CD4-positive, alpha-beta T cell (primary cell): ENCODE data around the gene STAT2. TPM values are rescaled to one million over a fixed set of nuclear protein-coding genes. Genes with fewer than 3 reads are reported as not detected.
A peak's percentile ranks its signal among the peaks of the same experiment; 100 is the strongest.

Experiments used
- ATAC-seq: fragments of 200-7000 bp; cut with Tn5 transposase; one replicate; pipeline ENCODE4 v1.10.0; 2022; ENCODE audit warnings: mild to moderate bottlenecking; ENCODE audit not compliant: poor library complexity
- CTCF ChIA-PET: fragments of 350-600 bp; sonication (Branson Sonifier 250); formaldehyde crosslinking; loops from one replicate; lab custom pipeline; 2021; ENCODE audit warnings: antibody characterized with exemption, inconsistent platforms; lab: Charles Lee
- POLR2A ChIA-PET: fragments of 350-600 bp; sonication (Branson Sonifier 250); formaldehyde crosslinking; loops from one replicate; lab custom pipeline; 2021; ENCODE audit warnings: antibody characterized with exemption, inconsistent platforms; lab: Charles Lee
- DNase-seq, 14 experiments: peaks; one replicate each; pipeline ENCODE4 v3.0.0-alpha.2; 2013 to 2020; ENCODE audit warnings: mixed read lengths in 2 of 14
- H3K27ac ChIP-seq, 2 donors: one replicate each; pipeline versions ENCODE4 v1.5.1 to v1.7.0; 2013; ENCODE audit warnings: low read length in 2 of 2, low read depth in 1 of 2, mild to moderate bottlenecking in 1 of 2
- H3K27me3 ChIP-seq, 2 experiments: 1 replicate in 1 of 2; 2 replicates in 1 of 2; pipeline versions ENCODE4 v1.6.1 to v1.7.0; 2013; ENCODE audit warnings: low read length in 2 of 2, control low read depth in 1 of 2, mild to moderate bottlenecking in 1 of 2, moderate library complexity in 1 of 2; ENCODE audit not compliant: insufficient read depth in 2 of 2, control insufficient read depth in 1 of 2
- H3K36me3 ChIP-seq: one replicate; pipeline ENCODE4 v1.6.1; 2013; ENCODE audit warnings: low read length, control low read depth; ENCODE audit not compliant: insufficient read depth
- H3K4me1 ChIP-seq: one replicate; pipeline ENCODE4 v1.6.1; 2013; ENCODE audit warnings: low read length, control low read depth; ENCODE audit not compliant: insufficient read depth
- H3K4me3 ChIP-seq: one replicate; pipeline ENCODE4 v1.5.1; 2013; ENCODE audit warnings: mild to moderate bottlenecking, low read length, moderate library complexity
- H3K9me3 ChIP-seq, 2 experiments: 1 replicate in 1 of 2; 2 replicates in 1 of 2; pipeline versions ENCODE4 v1.6.1 to v1.7.0; 2013; ENCODE audit warnings: low read length in 2 of 2, mild to moderate bottlenecking in 2 of 2, control low read depth in 1 of 2, moderate library complexity in 1 of 2; ENCODE audit not compliant: control insufficient read depth in 1 of 2, insufficient read depth in 1 of 2
- H3K27ac Mint-ChIP-seq: one replicate; pipeline ENCODE4 v1.8.0; 2020; ENCODE audit warnings: mixed read lengths
- H3K27me3 Mint-ChIP-seq: one replicate; pipeline ENCODE4 v1.8.0; 2021; ENCODE audit warnings: mixed read lengths
- H3K36me3 Mint-ChIP-seq: one replicate; pipeline ENCODE4 v1.8.0; 2021; ENCODE audit warnings: low read depth, mixed read lengths
- H3K4me1 Mint-ChIP-seq: one replicate; pipeline ENCODE4 v1.8.0; 2021; ENCODE audit warnings: low read depth, mixed read lengths
- H3K4me3 Mint-ChIP-seq: one replicate; pipeline ENCODE4 v1.8.0; 2020; ENCODE audit warnings: mild to moderate bottlenecking, mixed read lengths
- H3K9me3 Mint-ChIP-seq: one replicate; pipeline ENCODE4 v1.8.0; 2020; ENCODE audit warnings: mixed read lengths
- intact Hi-C, 2 experiments: fragments of 100-400 bp; cut with DNase I in 1 of 2; cut with micrococcal nuclease in 1 of 2; formaldehyde crosslinking; loops; one replicate each; pipeline versions ENCODE4 v1.15.1 to v1.9.0; 2023 to 2025; cut with DNase I, micrococcal nuclease
- total RNA-seq, 174 experiments: library from RNA in 2 of 174; stranded (reverse) in 2 of 174; gene quantifications; one replicate each; pipeline ENCODE4 v1.2.3 and lab custom pipeline; 2021 to 2026
- TF ChIP-seq, protein P1 (sequence below): fragments of 200-600 bp; IDR thresholded peaks from one replicate; pipeline ENCODE4 v1.8.0; 2022; ENCODE audit warnings: antibody characterized with exemption, mild to moderate bottlenecking

The STAT2 gene
- total RNA-seq, 2 experiments from 2014 or later = 114 to 125 TPM

DNA sequence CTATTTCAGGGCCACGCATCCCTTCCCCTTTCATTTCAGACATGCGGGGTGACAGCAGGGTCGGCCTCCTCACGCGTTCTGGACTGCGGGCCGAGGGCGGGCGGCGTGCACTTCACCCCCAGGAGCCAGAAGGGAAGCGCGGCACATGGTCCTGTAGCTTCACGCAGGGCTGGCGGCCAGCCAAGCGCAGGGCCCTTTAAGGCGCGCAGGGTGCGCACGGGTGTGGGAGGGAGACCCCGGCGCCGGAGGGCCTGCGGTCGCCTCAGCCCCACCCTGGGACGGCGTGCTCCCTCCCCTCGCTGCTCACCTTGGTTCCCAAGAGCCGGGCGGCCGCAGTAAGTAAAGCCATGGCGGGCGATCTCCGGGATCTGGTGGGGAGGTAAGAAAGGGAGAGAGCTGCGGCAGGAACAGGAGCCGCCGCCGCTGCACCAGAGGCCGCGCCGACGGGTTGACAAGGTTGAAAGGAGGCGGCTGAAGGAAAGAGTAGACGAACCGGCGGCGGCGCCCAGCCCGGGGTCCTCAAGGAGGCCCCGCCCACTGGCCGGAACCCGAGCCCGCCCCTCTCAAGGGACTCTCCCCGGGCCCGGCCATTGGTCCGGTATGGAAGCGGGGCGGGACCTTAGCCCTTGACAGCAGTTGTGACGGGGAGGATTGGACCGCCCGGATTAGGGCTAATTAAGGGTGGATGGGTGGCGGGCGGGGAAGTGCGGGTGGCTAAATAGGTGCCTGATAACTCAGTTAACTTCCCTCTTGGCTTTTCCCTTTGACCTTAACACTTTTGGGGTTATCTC is 59.9 kb downstream of the STAT2 start, which contains the start of gene CS:
Gene CS, minus strand, starts transcription at position 478 of the 791 bp plus-strand sequence. Its CDS starts 129 bp downstream, at position 349.
- peak; percentile 91 for ATAC-seq
- Histone ChIP-seq H3K4me3 (peak within 1 kb of the TSS; percentile 72), H3K9me3 (no peaks in the 10 kb centered on the region), H3K36me3 (peaks cover 19% of the 10 kb centered on the region), H3K4me1 (peaks cover 56% of the 10 kb centered on the region), H3K27ac (peak within 1 kb of the TSS; percentile 91 to 96), H3K27me3 (no peaks in the 10 kb centered on the region)
- H3K27ac Mint-ChIP-seq = peak within 1 kb of the TSS; percentile 97
- DNase-seq = peak; percentile 95 to 99 (median 98)
- intact Hi-C loops = loop anchor here (1.0 to 2.0 kb wide), 7 partner anchors 33 to 173 kb away; partner anchors contain the start of genes COQ10A (in 2 of the 2), ANKRD52 (in 1 of the 2) and STAT2 (in 1 of the 2)
- CTCF ChIA-PET = interaction anchor here (0.6 to 4.5 kb wide), 10 partner anchors 9 to 260 kb away, joined by 3 to 20 read pairs (median 3); partner anchors contain the start of genes ANKRD52, CNPY2, SMARCC2 and ZC3H10
- TF ChIP-seq, protein P1, sequence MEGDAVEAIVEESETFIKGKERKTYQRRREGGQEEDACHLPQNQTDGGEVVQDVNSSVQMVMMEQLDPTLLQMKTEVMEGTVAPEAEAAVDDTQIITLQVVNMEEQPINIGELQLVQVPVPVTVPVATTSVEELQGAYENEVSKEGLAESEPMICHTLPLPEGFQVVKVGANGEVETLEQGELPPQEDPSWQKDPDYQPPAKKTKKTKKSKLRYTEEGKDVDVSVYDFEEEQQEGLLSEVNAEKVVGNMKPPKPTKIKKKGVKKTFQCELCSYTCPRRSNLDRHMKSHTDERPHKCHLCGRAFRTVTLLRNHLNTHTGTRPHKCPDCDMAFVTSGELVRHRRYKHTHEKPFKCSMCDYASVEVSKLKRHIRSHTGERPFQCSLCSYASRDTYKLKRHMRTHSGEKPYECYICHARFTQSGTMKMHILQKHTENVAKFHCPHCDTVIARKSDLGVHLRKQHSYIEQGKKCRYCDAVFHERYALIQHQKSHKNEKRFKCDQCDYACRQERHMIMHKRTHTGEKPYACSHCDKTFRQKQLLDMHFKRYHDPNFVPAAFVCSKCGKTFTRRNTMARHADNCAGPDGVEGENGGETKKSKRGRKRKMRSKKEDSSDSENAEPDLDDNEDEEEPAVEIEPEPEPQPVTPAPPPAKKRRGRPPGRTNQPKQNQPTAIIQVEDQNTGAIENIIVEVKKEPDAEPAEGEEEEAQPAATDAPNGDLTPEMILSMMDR = no peak
- H3K36me3 Mint-ChIP-seq = peaks cover 51% of the 10 kb centered on the region
- no peaks in the 10 kb centered on the region for H3K27me3 Mint-ChIP-seq
- no peaks in the 10 kb centered on the region for H3K9me3 Mint-ChIP-seq
- POLR2A ChIA-PET = interaction anchor here (0.6 to 3.6 kb wide), 18 partner anchors 9 to 483 kb away, joined by 3 to 31 read pairs (median 4); partner anchors contain the start of genes ANKRD52, CNPY2, COQ10A and ORMDL2
- peak within 1 kb of the TSS; percentile 98 for H3K4me3 Mint-ChIP-seq
- peaks cover 68% of the 10 kb centered on the region for H3K4me1 Mint-ChIP-seq

DNA sequence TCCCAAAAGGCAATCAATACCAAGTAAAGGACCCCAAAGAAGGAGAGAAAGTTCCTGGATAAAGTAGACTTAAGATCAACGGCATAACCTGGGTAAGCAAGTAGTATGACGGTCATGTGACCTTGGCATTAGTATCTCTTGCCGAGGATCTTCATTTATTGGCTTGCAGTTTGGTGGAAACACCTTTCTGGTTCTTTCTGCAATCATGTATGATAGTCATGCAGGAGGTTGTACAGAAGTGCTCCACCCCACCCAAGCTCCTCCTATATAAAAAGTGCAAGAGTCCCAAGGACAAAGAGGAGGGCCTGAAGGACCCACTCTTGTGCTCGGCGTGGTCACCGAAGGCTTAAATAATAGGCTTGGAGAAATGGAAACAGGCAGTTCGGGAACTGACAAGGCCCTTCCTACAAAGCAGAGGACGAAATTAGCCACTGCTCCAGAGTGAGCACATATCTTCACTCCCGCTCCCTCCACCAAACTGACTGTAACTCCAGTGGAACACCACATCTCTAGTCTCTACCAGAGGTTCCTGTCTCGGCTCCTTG is 60.5 kb downstream of the STAT2 start:
- POLR2A ChIA-PET = interaction anchor here (0.6 to 3.6 kb wide), 20 partner anchors 8 to 482 kb away, joined by 3 to 31 read pairs (median 4); partner anchors contain the start of genes ANKRD52, CNPY2, COQ10A and ORMDL2
- Mint-ChIP-seq H3K4me3 (peak overlapping the region; percentile 98), H3K27me3 (no peaks in the 10 kb centered on the region), H3K27ac (peak overlapping the region; percentile 97), H3K4me1 (peaks cover 68% of the 10 kb centered on the region), H3K36me3 (peaks cover 50% of the 10 kb centered on the region), H3K9me3 (no peaks in the 10 kb centered on the region)
- H3K4me3 ChIP-seq = peak overlapping the region; percentile 72
- intact Hi-C loops = loop anchor here in 1 of 2 experiments (2.0 kb wide), 3 partner anchors 33 to 109 kb away; partner anchors contain the start of genes ANKRD52 and COQ10A
- CTCF ChIA-PET = interaction anchor here (0.6 to 4.5 kb wide), 8 partner anchors 8 to 259 kb away, joined by 3 to 20 read pairs (median 3); partner anchors contain the start of genes ANKRD52, CNPY2 and SMARCC2
- peak in 7 of 14 experiments; percentile 3 to 68 (median 20) for DNase-seq
- no peaks in the 10 kb centered on the region for H3K27me3 ChIP-seq
- H3K9me3 ChIP-seq = no peaks in the 10 kb centered on the region
- peaks cover 59% of the 10 kb centered on the region for H3K4me1 ChIP-seq
- peak; percentile 27 for ATAC-seq
- H3K27ac ChIP-seq = peak overlapping the region; percentile 91 to 96
- peaks cover 16% of the 10 kb centered on the region for H3K36me3 ChIP-seq
- TF ChIP-seq, protein P1 = no peak

GRCh38 chr12:56298828-56299227 is 61.1 kb downstream of the STAT2 start:
- H3K36me3 ChIP-seq = peaks cover 17% of the 10 kb centered on the region
- ATAC-seq (no peak), DNase-seq (no peak)
- Mint-ChIP-seq H3K27me3 (no peaks in the 10 kb centered on the region), H3K27ac (peak overlapping the region; percentile 97), H3K36me3 (peaks cover 53% of the 10 kb centered on the region), H3K4me3 (peak overlapping the region; percentile 98), H3K4me1 (peaks cover 72% of the 10 kb centered on the region), H3K9me3 (no peaks in the 10 kb centered on the region)
- no peaks in the 10 kb centered on the region for H3K9me3 ChIP-seq
- H3K27ac ChIP-seq = peak overlapping the region; percentile 91 to 96
- H3K4me3 ChIP-seq = peak overlapping the region; percentile 72
- POLR2A ChIA-PET = interaction anchor here (0.6 to 3.6 kb wide), 15 partner anchors 10 to 482 kb away, joined by 3 to 31 read pairs (median 4); partner anchors contain the start of genes ANKRD52, CNPY2, COQ10A and ORMDL2
- intact Hi-C loops = loop anchor here in 1 of 2 experiments (2.0 kb wide), 3 partner anchors 32 to 108 kb away; partner anchors contain the start of genes ANKRD52 and COQ10A
- TF ChIP-seq, protein P1 = no peak
- no peaks in the 10 kb centered on the region for H3K27me3 ChIP-seq
- H3K4me1 ChIP-seq = peaks cover 59% of the 10 kb centered on the region
- CTCF ChIA-PET = interaction anchor here (1.0 to 4.5 kb wide), 6 partner anchors 10 to 166 kb away, joined by 3 to 20 read pairs (median 4); partner anchors contain the start of genes ANKRD52, CNPY2 and SMARCC2
